ENCODE results near the gene ADK.

GRCh38 chr10:74485283-74485682 lies 334.3 kb downstream of the ADK start:
- TF ChIP-seq POLR2A (IDR thresholded peaks at IDR 0.05) (no peak), POLR2AphosphoS5 (IDR thresholded peaks at IDR 0.05) (no peak), CTCF (IDR thresholded peaks at IDR 0.05) (no peak)

Measured in breast epithelium (tissue), 3 donors.